Mesenchymal stem cell (in vitro differentiated cells and primary cell): ENCODE measurements around the gene ARHGAP9.
"Not testable (repeated sequence)": the region's sequence is repeated elsewhere in the genome, so short reads cannot be mapped to it uniquely, and the experiment has no call there.

Experiments used
- DNase-seq: peaks from one replicate; pipeline ENCODE4 v3.0.0-alpha.2; 2013
- H2AFZ ChIP-seq: one replicate; pipeline ENCODE4 v1.6.1; 2013; ENCODE audit warnings: low read depth, mild to moderate bottlenecking, control low read depth, inconsistent platforms, low read length, moderate library complexity
- H2AK5ac ChIP-seq: 2 replicates; pipeline ENCODE4 v1.6.1; 2013; ENCODE audit warnings: low read length, moderate library complexity, mild to moderate bottlenecking, inconsistent platforms; ENCODE audit not compliant: severe bottlenecking
- H2BK120ac ChIP-seq: one replicate; pipeline ENCODE4 v1.6.1; 2013; ENCODE audit warnings: low read depth, mild to moderate bottlenecking, inconsistent platforms, low read length, moderate library complexity
- H2BK12ac ChIP-seq, 2 experiments: one replicate each; pipeline ENCODE4 v1.6.1; 2013; ENCODE audit warnings: inconsistent platforms in 2 of 2, low read length in 2 of 2, mild to moderate bottlenecking in 2 of 2, moderate library complexity in 2 of 2, control low read depth in 1 of 2
- H2BK15ac ChIP-seq: one replicate; pipeline ENCODE4 v1.6.1; 2013; ENCODE audit warnings: mild to moderate bottlenecking, low read depth, inconsistent platforms; ENCODE audit not compliant: poor library complexity, severe bottlenecking
- H2BK5ac ChIP-seq: 2 replicates; pipeline ENCODE4 v1.6.1; 2013; ENCODE audit warnings: low read depth, mild to moderate bottlenecking, low read length, control low read depth, inconsistent platforms; ENCODE audit not compliant: poor library complexity, severe bottlenecking
- H3K14ac ChIP-seq, 2 experiments: one replicate each; pipeline ENCODE4 v1.6.1; 2013; ENCODE audit warnings: inconsistent platforms in 2 of 2, low read length in 2 of 2, control low read depth in 1 of 2, mild to moderate bottlenecking in 1 of 2, moderate library complexity in 1 of 2
- H3K18ac ChIP-seq, 2 experiments: one replicate each; pipeline ENCODE4 v1.6.1; 2013; ENCODE audit warnings: inconsistent platforms in 2 of 2, low read length in 2 of 2, control low read depth in 1 of 2, low read depth in 1 of 2, mild to moderate bottlenecking in 1 of 2
- H3K23ac ChIP-seq, 2 experiments: one replicate each; pipeline ENCODE4 v1.6.1; 2013; ENCODE audit warnings: inconsistent platforms in 2 of 2, low read length in 2 of 2, mild to moderate bottlenecking in 2 of 2, moderate library complexity in 2 of 2, control low read depth in 1 of 2
- H3K27ac ChIP-seq: 2 replicates; pipeline ENCODE4 v1.5.1; 2013; ENCODE audit warnings: mild to moderate bottlenecking, moderate library complexity, low read length, control low read depth, inconsistent platforms; ENCODE audit not compliant: poor library complexity, severe bottlenecking
- H3K27me3 ChIP-seq, 2 experiments: 2 replicates each; pipeline versions ENCODE4 v1.6.1 to v1.7.0; 2013; ENCODE audit warnings: low read length in 2 of 2, mild to moderate bottlenecking in 2 of 2, moderate library complexity in 2 of 2, control low read depth in 1 of 2, inconsistent platforms in 1 of 2; ENCODE audit not compliant: control insufficient read depth in 1 of 2, insufficient read depth in 1 of 2
- H3K36me3 ChIP-seq, 2 experiments: 2 replicates each; pipeline versions ENCODE4 v1.6.1 to v1.7.0; 2013; ENCODE audit warnings: low read length in 2 of 2, control low read depth in 1 of 2, inconsistent platforms in 1 of 2, low read depth in 1 of 2, mild to moderate bottlenecking in 1 of 2; ENCODE audit not compliant: insufficient read depth in 2 of 2, control insufficient read depth in 1 of 2
- H3K4ac ChIP-seq, 2 experiments: one replicate each; pipeline ENCODE4 v1.6.1; 2013; ENCODE audit warnings: inconsistent platforms in 2 of 2, low read length in 2 of 2, mild to moderate bottlenecking in 2 of 2, moderate library complexity in 2 of 2, control low read depth in 1 of 2, low read depth in 1 of 2
- H3K4me1 ChIP-seq: 2 replicates; pipeline ENCODE4 v1.6.1; 2013; ENCODE audit warnings: low read depth, low read length, control low read depth; ENCODE audit not compliant: control insufficient read depth, insufficient read depth
- H3K4me2 ChIP-seq: 2 replicates; pipeline ENCODE4 v1.6.1; 2013; ENCODE audit warnings: low read length, mild to moderate bottlenecking, inconsistent platforms; ENCODE audit not compliant: poor library complexity, severe bottlenecking
- H3K4me3 ChIP-seq, 2 experiments: 2 replicates each; pipeline versions ENCODE4 v1.5.1 to v1.7.0; 2013; ENCODE audit warnings: low read length in 2 of 2, mild to moderate bottlenecking in 2 of 2, control low read depth in 1 of 2, low read depth in 1 of 2; ENCODE audit not compliant: insufficient read depth in 1 of 2
- H3K79me1 ChIP-seq: replicated peaks from 2 replicates; pipeline ENCODE4 v1.6.1; 2013; ENCODE audit warnings: mild to moderate bottlenecking, control low read depth, low read length, inconsistent platforms; ENCODE audit not compliant: poor library complexity, severe bottlenecking
- H3K9ac ChIP-seq: 2 replicates; pipeline ENCODE4 v1.7.0; 2013; ENCODE audit warnings: mild to moderate bottlenecking, low read length, moderate library complexity
- H3K9me3 ChIP-seq: 2 replicates; pipeline ENCODE4 v1.7.0; 2013; ENCODE audit warnings: mild to moderate bottlenecking, low read length; ENCODE audit not compliant: control insufficient read depth
- H4K8ac ChIP-seq: one replicate; pipeline ENCODE4 v1.6.1; 2013; ENCODE audit warnings: inconsistent platforms, mild to moderate bottlenecking, low read length, moderate library complexity
- H4K91ac ChIP-seq: one replicate; pipeline ENCODE4 v1.6.1; 2013; ENCODE audit warnings: mild to moderate bottlenecking, low read length, inconsistent platforms
- WGBS: methylation state at CpG from one replicate; pipeline ENCODE4 v1.1.7; 2013; ENCODE audit warnings: mixed read lengths; 5-methylcytosine and 5-hydroxymethylcytosine counted together

The ARHGAP9 gene

GRCh38 chr12:57446292-57446960 is 33.2 kb downstream of the ARHGAP9 start:
- H2AFZ ChIP-seq, result no peak overlapping the region
- no peak overlapping the region for H3K4me3 ChIP-seq
- H4K91ac ChIP-seq, result no peak overlapping the region
- no peak overlapping the region for H2BK12ac ChIP-seq
- no peak overlapping the region for H2BK15ac ChIP-seq
- no peaks in the 10 kb centered on the region for H3K36me3 ChIP-seq
- WGBS, result 99% methylated on average over 6 of the region's 6 CpGs
- H3K9ac ChIP-seq, result no peak overlapping the region
- H3K23ac ChIP-seq, result no peak overlapping the region
- no peaks in the 10 kb centered on the region for H3K9me3 ChIP-seq
- H3K79me1 ChIP-seq, result no peaks in the 10 kb centered on the region
- H3K27me3 ChIP-seq, result no peaks in the 10 kb centered on the region
- no peak overlapping the region for H2AK5ac ChIP-seq
- no peak overlapping the region for H3K4me2 ChIP-seq
- no peak overlapping the region for H2BK120ac ChIP-seq
- no peaks in the 10 kb centered on the region for H3K4me1 ChIP-seq
- no peak for DNase-seq
- H3K4ac ChIP-seq, result no peak overlapping the region
- no peak overlapping the region for H3K14ac ChIP-seq
- no peak overlapping the region for H4K8ac ChIP-seq
- no peak overlapping the region for H2BK5ac ChIP-seq
- H3K27ac ChIP-seq, result no peak overlapping the region
- H3K18ac ChIP-seq, result no peak overlapping the region

GRCh38 chr12:57444744-57445143 is 34.9 kb downstream of the ARHGAP9 start:
- Histone ChIP-seq H2BK120ac (no peak overlapping the region), H3K27me3 (no peaks in the 10 kb centered on the region), H3K4ac (no peak overlapping the region), H2BK15ac (no peak overlapping the region), H3K9ac (no peak overlapping the region), H2BK5ac (no peak overlapping the region), H3K18ac (no peak overlapping the region), H3K4me2 (no peak overlapping the region), H4K91ac (no peak overlapping the region), H3K79me1 (no peaks in the 10 kb centered on the region), H3K9me3 (no peaks in the 10 kb centered on the region), H2AK5ac (no peak overlapping the region), H3K4me1 (no peaks in the 10 kb centered on the region), H2AFZ (no peak overlapping the region), H4K8ac (no peak overlapping the region), H3K27ac (no peak overlapping the region), H3K4me3 (no peak overlapping the region), H2BK12ac (no peak overlapping the region), H3K23ac (no peak overlapping the region), H3K36me3 (no peaks in the 10 kb centered on the region), H3K14ac (no peak overlapping the region)
- no peak for DNase-seq
- WGBS, result 70% methylated on average over 4 of the region's 5 CpGs

- H3K9me3 ChIP-seq, H3K4ac ChIP-seq, H2BK15ac ChIP-seq, H2BK120ac ChIP-seq, H3K4me2 ChIP-seq, H3K4me3 ChIP-seq, H3K27ac ChIP-seq, H2AK5ac ChIP-seq, H3K9ac ChIP-seq, H3K23ac ChIP-seq, H2BK12ac ChIP-seq, H3K79me1 ChIP-seq, H3K27me3 ChIP-seq, H4K91ac ChIP-seq, H3K18ac ChIP-seq, H2BK5ac ChIP-seq, H3K36me3 ChIP-seq, H4K8ac ChIP-seq, H3K14ac ChIP-seq, DNase-seq, H3K4me1 ChIP-seq, H2AFZ ChIP-seq: not testable (repeated sequence)
- 70% methylated on average over 3 of the region's 6 CpGs for WGBS
Observed at GRCh38 chr12:57444337-57444736, 35.3 kb downstream of the ARHGAP9 start.

- Histone ChIP-seq H3K4ac (no peak overlapping the region), H4K91ac (no peak overlapping the region), H2AFZ (no peak overlapping the region), H4K8ac (no peak overlapping the region), H3K4me1 (no peaks in the 10 kb centered on the region), H2BK15ac (no peak overlapping the region), H3K9ac (no peak overlapping the region), H3K27me3 (no peaks in the 10 kb centered on the region), H3K9me3 (no peaks in the 10 kb centered on the region), H3K27ac (no peak overlapping the region), H2BK5ac (no peak overlapping the region), H3K18ac (no peak overlapping the region), H3K79me1 (no peaks in the 10 kb centered on the region), H3K14ac (no peak overlapping the region), H2AK5ac (no peak overlapping the region), H2BK120ac (no peak overlapping the region), H3K36me3 (no peaks in the 10 kb centered on the region), H3K23ac (no peak overlapping the region), H3K4me3 (no peak overlapping the region), H3K4me2 (no peak overlapping the region), H2BK12ac (no peak overlapping the region)
- no peak for DNase-seq
- 100% methylated on average over 1 of the region's 1 CpG for WGBS
Observed at GRCh38 chr12:57441846-57442427, 37.7 kb downstream of the ARHGAP9 start.
